Dermis blood vessel endothelial cell (primary cell): ENCODE results near the gene EVI2A. TPM values are rescaled to one million over a fixed set of nuclear protein-coding genes. Genes with fewer than 3 reads are reported as not detected.
"Not testable (repeated sequence)": the region's sequence is repeated elsewhere in the genome, so short reads cannot be mapped to it uniquely, and the experiment has no call there.

Experiments
- DNase-seq: peaks from one replicate; pipeline ENCODE4 v3.0.0; 2010
- total RNA-seq: library from RNA; depleted of rRNA; stranded (reverse); fragments of >200 nt; gene quantifications from 2 replicates; pipeline ENCODE4 v1.2.3, GENCODE V29; 2014

EVI2A gene, protein sequence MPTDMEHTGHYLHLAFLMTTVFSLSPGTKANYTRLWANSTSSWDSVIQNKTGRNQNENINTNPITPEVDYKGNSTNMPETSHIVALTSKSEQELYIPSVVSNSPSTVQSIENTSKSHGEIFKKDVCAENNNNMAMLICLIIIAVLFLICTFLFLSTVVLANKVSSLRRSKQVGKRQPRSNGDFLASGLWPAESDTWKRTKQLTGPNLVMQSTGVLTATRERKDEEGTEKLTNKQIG
- total RNA-seq = 0.23 TPM in 1 of 2 replicates, not detected in the other

DNA sequence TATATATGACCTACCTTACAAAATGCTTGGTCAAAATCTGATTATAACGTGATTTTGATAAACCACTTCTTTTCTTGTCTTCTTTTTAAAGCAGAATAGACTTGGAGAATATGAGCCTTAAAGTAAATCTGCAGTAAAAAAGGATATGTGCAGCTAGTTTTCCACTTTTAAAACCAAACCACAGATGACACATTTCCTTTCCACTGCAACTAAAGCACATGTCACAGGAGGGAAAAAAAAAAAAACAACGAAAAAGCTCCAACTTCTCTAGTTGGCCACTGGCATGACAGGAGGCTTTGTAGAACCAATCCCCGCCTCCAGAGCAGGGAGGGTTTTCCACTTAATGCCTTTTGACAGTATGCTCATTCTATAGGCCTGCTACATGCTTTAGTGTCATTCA is at the start of gene EVI2A:
Gene EVI2A (minus strand): TSS at position 142 of the 400 bp plus-strand sequence. CDS start 2,609 bp downstream, outside the sequence.
- peak; percentile 60 for DNase-seq

DNA sequence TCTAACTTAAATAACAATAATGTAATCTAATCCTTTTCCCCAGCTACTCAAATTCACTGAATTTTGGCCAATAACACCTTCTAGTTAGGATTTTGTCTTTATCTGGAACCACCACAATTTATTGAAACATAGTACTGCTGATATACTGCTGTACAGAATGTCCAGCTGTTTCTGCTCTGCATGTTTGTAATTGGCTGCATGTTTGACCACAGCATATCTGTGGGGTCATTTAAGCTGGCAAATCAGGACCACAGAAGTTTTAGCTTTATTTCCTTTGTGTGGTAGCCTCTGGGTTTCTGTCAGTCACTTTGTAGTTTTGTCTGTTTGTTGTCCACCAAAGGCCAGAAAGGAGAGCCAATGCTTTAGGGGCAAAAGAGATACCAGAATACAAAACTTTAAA is 47.8 kb upstream of the EVI2A start:
- DNase-seq = no peak

- DNase-seq = no peak
Observed at GRCh38 chr17:31366088-31366487, 44.7 kb upstream of the EVI2A start.

- no peak for DNase-seq
Observed at GRCh38 chr17:31364012-31364411, 42.6 kb upstream of the EVI2A start.

DNA sequence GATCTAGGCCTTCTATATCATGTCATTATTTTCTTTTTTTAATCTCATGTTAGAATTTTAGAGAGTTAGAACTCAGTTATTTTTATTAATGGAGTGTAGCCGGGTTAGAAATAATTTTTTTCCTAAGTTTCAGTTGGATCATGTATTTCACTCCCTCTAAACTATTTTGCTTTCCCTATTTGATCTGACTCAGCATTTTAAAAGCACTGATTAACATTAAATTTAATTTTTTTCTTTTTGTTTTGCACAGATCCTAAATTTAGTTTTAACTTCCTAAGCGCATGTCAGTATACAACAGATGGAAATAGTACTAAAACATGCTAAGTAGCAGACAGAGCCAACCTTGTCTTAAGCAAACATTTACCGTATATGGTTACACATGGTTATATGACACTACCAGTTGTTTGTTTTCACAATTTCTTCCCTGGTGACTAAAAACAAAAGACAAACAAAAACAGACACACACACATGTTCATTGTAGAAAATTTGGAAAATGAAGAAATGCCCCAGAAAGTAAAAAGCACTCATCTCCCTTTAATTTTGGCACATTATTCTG is 36.5 kb upstream of the EVI2A start:
- no peak for DNase-seq

DNA sequence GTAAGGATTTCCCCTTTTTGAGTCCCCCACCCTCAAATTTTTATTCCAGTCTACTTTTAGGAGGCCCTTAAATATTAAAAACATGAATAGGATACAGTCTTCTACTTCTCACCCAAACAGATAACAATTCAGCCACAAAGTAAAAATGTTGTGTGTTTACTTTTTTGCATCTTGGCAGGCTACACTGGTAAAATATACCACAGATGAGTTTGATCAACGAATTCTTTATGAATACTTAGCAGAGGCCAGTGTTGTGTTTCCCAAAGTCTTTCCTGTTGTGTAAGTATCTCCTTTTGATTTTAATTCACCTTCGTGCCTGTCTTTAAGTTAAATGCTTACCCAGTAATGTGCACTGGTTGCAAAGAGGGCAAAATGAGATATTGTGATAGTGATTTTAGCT is 35.7 kb upstream of the EVI2A start:
- DNase-seq = no peak

GRCh38 chr17:31355935-31356334 is 34.5 kb upstream of the EVI2A start:
- no peak for DNase-seq

DNA sequence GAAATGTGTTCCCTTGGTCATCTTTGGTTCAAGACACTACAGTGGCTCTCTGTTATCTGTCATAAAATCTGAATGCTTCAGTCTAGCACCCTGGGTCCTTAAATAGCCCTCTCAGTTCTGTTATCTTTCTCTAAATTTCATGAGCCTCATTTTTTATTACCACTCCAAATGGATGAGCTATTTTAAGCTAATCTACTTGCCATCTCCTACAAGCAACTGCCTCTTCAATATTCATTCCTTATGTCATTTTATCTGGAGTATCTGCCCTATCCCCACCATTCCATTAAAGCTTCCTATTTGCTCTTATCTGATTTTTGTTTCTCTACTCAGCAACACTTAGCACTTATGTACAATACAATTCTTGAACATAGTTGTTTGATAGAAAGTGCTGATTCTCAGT is 28.0 kb upstream of the EVI2A start:
- DNase-seq = no peak

- not testable (repeated sequence) for DNase-seq
Observed at GRCh38 chr17:31345191-31345747, 23.8 kb upstream of the EVI2A start.

DNA sequence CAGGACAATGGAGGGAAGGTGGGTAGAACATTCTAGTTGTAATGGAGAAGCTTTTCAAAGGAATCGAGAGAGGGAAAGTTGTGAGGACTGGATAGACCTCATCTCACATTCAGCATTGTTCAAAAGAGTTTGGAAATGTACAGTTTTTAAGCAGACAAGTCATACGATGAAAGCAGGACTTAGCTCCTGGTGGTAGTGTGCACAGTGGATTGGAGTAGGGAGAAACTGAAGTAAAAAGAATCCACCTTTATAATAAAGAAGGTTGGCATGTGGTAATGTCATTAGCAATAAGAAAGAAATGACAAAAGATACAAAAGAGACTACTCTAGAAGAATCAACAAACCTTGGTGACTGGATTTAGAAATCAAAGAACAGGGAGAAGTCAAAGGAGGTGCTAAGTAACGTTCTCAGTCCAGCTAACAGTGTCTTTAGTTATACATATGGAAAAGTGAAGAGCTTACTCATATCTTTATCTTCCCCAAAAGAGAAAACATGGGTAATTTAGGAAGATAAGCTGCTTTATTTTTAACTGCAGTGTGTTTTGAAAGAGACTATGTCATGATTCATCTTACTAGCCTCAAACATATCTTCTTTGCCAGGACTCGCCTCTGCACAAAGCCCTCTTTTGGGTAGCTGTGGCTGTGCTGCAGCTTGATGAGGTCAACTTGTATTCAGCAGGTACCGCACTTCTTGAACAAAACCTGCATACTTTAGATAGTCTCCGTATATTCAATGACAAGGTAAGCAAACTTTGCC is 18.7 kb upstream of the EVI2A start:
- no peak for DNase-seq

DNA sequence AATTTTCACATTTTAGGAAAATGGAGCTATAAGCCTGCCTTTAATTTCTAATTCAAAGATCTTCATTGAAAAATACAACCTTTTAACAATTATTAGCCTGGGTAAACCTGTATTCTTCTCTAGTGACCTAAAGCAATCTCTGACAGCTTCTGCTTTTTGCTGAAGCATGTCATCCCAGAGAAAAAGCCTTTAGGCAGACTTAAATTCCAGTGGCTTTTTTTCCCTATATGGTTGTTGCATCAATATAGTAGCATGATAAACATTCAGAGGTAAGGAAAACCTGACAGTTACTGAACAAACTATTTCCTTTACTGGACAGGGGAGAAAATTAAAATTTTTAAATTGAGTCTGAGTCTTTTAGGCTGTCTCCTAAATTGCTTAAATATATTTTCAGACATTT is 7.8 kb upstream of the EVI2A start:
- DNase-seq = no peak

DNA sequence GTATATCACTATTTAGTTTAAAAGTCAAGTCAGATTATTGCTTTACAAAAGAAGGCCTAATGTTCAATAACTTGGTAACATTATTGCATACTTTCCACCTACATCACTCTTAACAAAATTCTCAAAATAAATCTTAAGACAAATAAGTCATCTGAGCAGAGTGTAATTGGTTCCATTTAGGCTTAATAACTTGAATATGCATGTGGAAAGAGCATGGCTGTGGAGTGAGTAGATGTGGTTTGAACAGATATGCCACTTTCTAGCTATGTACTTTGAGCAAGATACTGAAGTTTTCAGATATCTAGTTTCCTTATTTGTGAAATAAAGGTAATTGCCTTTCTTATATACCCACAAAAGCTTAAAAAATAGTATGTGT is 6.7 kb upstream of the EVI2A start:
- DNase-seq = no peak

- DNase-seq = peak; percentile 7
Observed at GRCh38 chr17:31327534-31328159, 6.2 kb upstream of the EVI2A start.

DNA sequence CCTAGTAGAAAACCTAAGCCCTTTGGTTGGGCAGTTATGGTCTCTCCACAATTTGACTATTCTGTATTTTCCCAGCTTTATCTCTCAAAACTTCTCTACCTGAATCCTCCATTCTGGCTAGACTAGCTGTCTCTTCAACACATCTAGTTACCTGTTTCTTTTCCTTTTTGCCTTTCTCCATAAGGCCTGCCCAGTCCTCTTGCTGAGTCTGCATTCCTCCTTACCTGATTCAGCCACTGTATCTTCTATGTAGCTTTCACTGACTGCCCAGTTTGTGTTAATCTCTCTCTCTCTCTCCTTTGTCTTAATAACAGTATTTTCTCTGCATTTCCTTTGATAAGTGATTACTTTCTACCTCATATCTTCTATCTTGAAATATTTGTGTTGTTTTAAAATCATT is 2.1 kb upstream of the EVI2A start:
- no peak for DNase-seq

DNA sequence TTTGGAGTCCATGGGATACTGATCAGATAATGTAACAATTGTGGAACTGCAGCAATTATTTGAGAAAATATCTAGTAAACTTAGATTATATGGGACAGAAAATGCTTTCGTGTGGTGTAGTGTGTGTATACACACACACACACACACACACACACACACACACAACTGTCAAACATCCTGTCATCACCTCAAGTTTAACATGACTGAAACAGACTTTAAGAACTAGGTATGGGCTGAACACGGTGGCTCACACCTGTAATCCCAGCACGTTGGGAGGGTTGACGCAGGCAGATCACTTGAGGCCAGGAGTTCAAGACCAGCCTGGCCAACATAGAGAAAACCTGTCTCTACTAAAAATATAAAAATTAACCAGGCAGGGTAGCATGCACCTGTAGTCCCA is 544 bp upstream of the EVI2A start:
- no peak for DNase-seq

GRCh38 chr17:31320791-31321190 is 631 bp downstream of the EVI2A start:
- DNase-seq = no peak

DNA sequence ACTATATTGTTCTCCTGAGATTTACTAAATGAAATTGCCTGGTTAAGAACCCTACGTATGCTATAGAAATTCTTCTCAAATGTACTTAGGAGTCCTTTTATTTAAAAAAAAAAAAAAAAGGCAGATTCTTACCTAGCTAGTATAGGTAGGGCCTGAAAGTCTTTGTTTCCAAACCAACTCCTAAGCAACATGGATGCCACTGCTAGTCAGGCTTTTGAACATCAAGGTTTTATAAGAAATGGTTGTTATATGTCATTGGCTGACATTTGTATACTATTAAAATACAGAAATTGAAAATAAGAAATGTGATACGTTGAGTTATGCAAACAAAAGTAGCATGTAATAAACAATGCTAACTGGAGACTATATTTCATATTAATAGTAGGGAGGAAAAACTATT is 1.2 kb downstream of the EVI2A start:
- no peak for DNase-seq

- DNase-seq = no peak
Observed at GRCh38 chr17:31318851-31319661, 2.4 kb downstream of the EVI2A start.

- DNase-seq = no peak
Observed at GRCh38 chr17:31318298-31318801, 3.1 kb downstream of the EVI2A start.

DNA sequence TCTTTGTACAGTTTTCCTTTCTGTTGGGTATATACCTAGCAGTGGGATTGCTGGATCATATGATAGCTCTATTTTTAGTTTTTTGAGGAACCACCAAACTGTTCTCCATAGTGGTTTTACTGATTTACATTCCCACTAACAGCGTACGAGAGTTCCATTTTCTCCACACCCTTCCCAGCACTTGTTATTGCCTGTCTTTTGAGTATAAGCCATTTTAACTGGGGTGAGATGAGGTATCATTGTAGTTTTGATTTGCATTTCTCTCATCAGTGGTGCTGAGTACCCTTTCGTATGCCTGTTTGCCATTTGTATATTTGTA is 6.7 kb downstream of the EVI2A start:
- DNase-seq = no peak

DNA sequence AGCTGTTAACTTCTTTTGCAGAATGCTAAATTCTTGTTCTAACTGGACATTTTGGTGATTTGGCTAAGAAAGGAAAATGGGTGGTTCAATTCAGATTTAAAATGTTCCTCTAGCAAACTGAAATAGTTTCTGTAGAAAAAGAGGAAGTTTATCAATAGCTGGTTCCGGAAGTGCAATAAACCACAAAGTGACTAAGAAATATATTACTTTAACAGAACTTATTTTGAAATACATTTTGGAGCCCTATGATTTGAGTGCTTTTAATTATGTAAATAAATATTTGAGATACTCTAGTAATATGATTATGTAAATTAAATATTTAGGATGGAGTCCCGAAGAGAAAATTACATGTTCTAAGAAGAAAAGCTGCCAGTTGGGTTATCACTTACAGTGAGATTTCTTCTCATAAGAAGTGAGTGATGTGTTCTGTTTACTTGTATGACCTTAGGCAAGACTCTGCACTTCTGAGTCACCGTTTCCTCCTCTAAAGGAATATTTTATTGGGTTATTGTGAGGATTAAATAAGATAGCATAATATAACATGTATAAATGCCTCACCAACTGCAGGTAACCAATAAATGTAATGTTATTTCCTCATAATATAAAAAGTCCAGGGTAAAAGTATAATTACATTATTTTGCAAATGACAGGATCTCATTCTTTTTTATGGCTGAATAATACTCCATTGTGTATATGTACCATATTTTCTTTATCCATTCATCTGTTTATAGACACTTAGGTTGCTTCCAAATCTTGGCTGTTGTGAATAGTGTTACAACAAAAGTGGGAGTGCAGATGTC is 7.2 kb downstream of the EVI2A start, which contains the start of gene EVI2B:
Gene EVI2B (minus strand): TSS at position 73 of the 800 bp plus-strand sequence. CDS start 8,445 bp downstream, outside the sequence.
- peak; percentile 76 for DNase-seq
